Measurements from ENCODE around the gene FAM89A.
A peak's percentile ranks its signal among the peaks of the same experiment; 100 is the strongest.
"Not testable (repeated sequence)": the region's sequence is repeated elsewhere in the genome, so short reads cannot be mapped to it uniquely, and the experiment has no call there.

FAM89A gene

DNA sequence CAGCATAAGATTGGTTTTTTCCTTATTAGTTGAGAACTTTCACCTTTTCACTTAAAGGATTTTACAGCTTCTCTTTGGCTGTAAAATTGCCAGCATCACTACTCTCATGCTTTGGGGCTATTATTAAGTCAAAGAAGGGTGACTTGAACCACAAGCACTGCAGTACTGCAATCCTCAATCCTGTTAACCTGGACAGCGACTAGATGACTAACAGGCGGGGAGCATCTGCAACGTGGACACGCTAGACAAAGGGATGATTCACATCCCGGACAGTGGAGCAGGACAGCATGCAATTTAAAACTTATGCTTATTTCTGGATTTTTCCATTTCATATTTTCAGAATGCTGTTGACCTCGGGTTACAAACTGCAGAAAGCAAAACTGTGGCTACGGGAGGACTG is 53.1 kb downstream of the FAM89A start:
- DNase-seq: no peak

DNA sequence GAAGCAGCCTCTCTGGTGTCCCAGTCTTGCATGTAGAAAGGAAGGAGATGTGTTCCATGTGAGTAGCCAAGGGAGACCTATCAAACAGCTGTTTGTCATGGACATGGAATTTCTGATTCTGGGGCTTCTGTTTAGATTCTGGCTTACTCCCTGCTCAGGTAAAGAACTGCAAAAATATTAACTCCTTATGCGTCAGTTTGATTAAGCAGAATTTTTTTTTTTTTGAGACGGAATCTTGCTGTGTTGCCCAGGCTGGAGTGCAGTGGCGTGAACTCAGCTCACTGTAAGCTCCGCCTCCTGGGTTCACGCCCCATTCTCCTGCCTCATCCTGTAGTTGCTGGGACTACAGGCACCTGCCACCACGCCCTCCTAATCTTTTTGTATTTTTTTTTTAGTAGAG is 54.3 kb downstream of the FAM89A start:
- no peak for DNase-seq

DNA sequence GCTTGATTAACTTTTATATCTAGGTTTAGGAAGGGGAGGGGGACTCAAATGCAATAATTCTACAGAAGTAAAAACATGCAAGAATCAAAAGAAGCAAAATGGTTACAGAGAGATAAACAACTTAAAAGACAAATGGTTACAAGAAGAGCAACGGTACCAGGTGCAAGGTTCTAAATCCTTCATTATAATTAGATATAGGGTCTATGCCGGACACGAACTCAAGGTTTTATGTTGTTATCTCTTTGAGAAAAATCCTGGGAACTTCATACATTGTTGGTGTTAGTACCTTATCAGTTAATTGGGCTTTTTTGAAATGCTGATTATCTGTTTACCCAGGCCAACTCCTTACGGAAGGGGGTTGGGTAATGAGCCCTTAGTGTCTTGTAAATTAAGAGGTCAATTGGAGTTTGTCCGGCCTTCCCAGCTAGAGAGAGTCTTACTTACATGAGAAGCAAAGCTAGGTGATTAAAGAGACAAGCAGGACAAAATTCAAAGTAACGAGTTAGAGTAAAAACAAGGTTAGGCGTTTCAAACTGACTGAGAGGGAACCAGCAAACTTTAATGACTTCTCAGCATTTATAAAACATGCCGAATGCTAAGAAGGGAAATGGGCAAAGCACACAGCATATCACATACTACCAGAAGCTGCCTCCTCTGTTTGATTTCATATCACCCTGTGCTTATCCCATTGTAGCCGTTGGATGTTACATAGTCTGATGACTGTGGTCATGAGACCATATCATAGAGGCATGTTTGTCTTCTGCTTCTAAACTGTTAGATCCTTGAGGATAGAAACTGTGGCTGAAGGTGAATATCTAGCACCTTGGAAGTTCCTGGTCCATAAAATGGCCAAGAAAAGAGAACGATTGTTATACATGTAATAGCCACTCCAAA is 55.2 kb downstream of the FAM89A start:
- not testable (repeated sequence) for DNase-seq

DNA sequence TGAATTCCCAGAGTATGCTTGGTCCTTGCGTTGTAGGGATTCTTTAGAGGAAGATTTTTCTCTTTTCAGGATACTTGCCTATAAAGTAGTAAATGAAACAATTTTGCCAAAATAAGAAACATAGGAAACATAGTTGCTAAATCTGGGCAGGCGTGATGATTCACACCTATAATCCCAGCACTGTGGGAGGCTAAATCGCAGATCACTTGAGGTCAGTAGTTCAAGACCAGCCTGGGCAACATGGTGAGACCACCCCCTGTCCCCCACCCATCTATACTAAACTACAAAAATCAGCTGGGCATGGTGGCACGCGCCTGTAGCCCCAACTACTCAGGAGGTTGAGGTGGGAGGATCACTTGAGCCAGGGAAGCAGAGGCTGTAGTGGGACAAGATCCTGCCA is 56.2 kb downstream of the FAM89A start:
- no peak for DNase-seq

DNA sequence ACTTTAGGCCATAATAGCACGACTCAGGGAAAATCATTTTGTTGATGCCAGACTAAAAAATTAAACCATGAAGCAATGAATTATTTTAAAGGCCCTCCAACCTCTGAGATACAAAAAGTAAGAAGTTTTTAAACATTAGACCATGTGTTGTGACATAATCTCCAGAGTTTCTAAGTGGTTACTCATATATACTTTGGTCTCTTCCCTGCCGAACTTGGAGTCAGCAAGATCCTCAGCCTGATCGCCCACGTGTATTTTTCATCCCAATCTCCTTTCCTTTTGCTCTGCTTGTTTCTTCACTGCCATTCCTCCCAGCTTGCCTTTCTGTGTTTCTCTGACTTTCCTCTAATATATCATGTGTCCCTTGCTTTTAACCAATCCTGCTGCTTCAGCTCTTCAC is 57.4 kb downstream of the FAM89A start:
- no peak for DNase-seq

DNA sequence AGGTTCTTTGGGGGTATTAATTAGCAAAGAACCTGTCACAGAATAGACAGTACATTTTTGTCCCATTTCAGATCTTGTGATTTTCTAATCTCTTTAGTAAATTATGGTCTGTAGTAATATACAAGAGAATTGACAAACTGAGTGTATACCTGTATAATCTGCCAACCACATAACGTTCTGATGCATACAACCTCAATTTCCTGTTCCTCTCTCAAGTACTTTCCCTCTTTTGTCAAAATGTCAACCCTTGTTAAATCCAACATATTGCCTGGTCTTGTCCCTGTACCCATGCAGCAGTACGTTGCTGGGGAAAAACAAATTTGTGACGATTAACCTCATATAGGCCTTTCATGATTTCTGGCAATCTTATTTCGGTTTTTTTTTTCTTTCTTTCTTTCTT is 60.1 kb downstream of the FAM89A start:
- DNase-seq: no peak

DNA sequence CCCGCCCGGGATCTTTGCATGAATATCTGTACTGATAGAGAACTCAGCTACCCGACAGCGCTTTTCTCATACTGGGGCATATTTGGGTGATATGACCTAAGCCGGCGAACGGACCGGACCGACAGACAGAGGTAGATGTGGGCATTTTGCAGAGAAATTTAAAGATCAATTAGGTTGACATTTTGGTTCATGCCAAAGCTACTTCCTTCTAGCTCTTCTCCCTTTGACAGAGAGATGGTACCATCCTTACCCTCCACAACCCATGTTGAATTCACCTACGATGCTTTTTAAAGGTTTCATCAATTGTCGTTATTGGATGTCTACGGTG is 60.7 kb downstream of the FAM89A start:
- DNase-seq: no peak

DNA sequence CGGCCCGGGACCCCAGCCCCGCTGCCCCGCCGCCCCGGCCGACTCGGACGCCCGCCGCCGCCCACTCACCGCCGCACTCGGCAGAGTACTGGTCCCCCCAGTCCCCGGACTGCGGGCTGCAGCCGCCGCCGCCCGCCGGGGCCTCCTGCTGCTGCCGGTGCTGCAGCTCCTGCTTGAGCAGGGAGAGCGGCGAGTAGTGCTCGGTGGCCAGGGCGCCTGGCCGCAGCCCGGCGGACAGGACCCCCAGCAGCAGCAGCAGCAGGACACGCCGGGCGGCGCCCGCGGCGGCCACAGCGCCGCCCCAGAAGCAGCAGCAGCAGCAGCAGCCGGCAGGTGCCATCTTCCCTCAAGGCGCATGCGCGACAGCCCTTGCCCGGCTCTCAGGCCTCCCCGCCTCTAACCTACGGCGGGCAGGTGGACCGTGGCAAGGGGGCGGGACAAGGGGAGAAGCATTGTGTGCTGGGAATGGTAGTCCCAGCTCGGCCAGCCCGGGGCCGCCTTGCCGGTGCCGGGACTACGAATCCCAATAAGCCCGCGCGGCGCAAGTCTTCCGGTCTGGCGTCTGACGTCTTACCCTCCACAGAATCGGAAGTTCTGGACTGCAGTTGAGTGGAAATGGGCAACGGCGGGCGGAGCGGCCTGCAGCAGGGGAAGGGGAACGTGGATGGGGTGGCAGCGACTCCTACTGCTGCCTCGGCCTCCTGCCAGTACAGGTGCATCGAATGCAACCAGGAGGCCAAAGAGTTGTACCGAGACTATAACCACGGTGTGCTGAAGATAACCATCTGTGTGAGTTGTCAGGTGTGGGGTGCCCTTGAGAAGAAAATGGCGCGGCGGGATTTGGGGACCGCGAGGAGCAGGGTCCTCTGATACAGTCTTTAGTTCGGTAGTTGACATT is 61.3 kb downstream of the FAM89A start, which contains the start of the genes ARV1 and TTC13:
Gene ARV1, plus strand, starts transcription at position 604 of the 898 bp plus-strand sequence. Its CDS starts 12 bp downstream, at position 616.
Gene TTC13, minus strand, starts transcription at position 371 of the 898 bp plus-strand sequence. Its CDS starts 31 bp downstream, at position 340.
- DNase-seq: peak; percentile 97

DNA sequence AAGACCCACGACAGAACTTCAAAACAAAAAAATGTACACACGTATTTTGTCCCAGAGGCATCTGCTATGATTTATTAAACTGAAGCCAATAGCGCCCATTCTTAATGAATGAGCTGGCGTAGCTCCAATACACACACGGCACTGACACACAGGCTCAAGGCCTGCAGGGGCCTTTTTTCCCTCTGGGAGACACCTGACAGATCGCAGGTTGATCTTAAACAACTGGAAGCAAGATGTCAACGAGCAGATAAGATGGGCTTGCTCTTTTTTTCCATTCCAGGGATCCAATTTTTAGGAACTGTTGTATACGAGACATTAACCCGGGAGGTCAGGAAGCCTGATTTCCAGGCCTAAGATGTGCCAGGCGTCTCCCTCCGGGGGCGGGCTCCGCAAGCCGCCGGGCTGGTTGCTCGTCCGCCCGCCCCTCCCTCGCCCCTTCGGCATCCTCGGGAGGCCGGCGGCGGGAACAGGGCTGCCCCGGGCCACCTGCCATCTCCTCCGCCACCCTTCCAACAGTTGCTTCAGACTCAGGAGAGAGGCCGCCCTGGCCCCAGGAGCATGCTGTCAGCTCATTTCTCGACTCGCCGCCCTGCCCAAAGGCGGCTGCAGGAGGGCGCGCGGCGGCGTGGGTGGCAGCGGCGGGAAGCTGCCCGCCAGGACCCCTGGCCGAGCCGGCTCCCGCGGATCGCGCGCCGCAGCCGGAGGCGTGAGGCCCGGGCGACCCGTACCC is 62.1 kb downstream of the FAM89A start:
- no peak for DNase-seq

DNA sequence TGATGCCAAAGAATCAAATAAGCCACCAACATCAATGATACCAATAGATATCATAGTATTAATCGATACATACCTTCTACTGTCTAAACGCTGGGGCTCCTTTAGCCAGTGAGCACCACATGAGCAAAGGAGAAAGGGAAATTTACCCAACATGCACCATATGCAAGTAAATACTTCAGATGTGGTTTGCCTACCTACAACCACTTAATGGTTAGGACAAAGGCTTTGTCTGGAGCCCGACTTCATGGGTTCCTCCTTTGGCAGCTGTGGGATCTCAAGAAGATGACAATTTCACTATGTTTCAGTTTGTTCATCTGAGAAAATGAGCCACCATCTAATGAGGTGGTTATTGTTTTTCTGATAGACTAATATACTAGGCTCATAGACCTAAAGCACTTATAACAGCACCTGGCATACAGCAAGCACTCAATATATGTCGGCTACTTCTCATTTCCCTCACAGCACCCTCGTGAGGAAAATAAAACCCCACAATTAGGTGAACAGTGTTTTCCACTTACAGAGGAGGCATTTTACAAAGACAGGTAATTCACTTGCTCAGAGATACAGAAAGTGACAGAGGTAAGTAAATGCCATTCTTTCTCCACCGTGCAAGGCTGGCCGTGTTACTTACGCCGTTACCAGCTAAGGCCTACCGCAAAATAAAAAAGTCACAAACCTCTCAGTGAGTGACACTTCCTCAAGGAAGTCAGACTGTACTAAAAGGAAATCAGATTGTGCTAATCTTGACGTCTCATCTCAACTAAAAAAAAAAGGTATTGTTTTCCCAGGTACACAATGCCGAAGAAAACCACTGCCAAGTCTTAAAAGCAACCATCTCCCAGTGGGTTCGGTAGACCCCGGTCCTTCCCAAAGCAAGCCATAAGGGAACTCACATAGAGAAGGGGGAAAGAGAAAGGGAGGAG is 63.0 kb downstream of the FAM89A start:
- DNase-seq: peak; percentile 36

DNA sequence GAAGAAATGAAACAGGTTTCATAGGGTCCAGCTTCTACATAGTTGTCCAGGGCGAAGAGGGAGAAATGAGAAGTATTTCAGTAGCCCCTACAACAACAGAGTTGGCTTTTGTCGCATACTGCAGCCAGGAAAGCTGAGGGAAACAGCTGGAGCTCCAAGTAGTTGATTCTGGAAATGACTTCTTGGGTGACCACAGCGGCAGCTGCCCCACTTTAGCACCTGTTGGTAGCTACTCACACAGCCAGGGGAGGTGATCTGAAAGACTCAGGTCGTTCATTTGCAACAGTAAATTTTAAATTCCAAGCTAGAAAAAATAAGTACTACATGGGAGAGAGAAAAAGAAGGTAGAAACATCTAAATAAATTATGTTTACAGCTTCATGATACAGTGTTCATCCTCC is 63.7 kb downstream of the FAM89A start:
- no peak for DNase-seq

DNA sequence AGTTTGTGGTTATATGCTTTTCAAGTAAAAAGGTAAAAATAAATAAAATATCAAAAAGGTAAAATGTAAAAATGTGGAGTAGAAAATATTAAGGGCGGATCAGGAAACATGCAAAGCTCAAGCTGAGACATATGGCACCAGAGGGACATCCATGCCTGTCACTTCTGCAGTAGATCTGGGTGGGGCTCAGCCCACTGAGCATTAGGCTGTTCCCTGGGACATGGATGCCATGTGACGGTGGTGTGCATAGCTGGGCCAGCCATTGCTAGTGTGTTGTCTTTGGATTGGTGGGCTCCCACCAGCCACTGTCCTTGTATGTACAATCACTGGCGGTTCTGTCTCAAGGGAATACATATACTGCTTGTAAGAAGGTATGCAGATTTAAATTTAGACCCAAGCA is 64.4 kb downstream of the FAM89A start:
- DNase-seq: no peak

DNA sequence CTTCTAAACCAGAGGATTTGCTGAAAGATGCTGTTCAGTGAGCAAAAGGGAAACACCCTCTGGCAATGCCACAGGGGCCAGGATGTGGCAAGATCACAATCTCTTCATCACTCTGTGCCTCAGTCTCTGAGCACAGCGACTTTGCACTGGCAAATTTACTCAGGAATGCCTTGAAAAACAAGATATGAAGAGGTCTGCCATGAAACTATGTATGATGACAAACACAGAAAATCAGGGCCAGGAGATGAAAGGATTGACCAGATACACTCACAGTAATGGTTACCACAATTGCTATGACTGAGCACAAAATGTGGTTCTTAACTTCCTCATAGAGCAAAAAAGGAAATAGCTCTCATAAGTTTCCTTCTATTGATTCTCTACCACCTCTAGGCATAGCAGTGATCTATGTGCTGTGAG is 67.2 kb downstream of the FAM89A start:
- peak; percentile 50 for DNase-seq

DNA sequence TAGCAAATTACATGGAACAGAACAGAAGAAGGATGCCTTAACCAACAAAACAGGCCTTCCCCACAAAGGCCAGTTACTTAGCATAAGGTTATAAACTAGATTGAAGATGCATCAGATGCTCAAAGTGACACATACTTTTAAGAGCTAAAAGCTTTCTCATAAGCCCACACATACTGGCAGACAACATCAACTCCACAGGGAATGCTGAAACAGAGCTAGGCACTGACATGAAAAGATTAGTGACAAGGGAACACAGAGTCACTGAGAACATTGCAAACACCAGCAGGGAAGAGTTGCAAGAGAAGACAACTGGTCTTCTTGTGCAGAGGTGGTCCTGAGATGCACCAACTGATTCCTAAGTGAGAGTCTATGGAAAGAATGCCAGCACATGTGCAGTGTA is 68.3 kb downstream of the FAM89A start:
- no peak for DNase-seq

DNA sequence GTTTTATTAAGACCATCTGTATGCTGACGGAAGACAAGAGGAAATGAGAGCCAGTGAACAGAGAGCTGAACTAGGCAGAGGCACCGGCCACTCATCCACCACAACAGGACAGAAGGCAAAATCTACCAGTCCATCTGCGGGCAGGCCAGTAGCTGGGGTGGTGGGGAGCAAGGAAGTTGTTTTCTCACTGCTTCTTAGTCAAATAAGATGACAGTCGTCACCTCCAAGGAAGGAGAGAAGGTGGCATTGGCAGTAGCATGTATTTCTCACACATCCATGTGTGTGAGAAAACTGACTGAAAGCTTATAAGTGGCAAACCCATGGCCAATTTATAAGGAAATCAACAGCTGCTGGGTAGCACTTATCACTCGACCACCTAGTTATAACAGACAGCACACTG is 69.6 kb downstream of the FAM89A start:
- DNase-seq: no peak

All from activated gamma-delta T cell treated with Interleukin-2 at 50 U/mL for 16 hours (primary cell).